ENCODE measurements around the gene FAM168A. TPM values are rescaled to one million over a fixed set of nuclear protein-coding genes. Genes with fewer than 3 reads are reported as not detected.

Gene FAM168A
- total RNA-seq, 1 donor from 2014 or later, result 22.6 TPM

DNA sequence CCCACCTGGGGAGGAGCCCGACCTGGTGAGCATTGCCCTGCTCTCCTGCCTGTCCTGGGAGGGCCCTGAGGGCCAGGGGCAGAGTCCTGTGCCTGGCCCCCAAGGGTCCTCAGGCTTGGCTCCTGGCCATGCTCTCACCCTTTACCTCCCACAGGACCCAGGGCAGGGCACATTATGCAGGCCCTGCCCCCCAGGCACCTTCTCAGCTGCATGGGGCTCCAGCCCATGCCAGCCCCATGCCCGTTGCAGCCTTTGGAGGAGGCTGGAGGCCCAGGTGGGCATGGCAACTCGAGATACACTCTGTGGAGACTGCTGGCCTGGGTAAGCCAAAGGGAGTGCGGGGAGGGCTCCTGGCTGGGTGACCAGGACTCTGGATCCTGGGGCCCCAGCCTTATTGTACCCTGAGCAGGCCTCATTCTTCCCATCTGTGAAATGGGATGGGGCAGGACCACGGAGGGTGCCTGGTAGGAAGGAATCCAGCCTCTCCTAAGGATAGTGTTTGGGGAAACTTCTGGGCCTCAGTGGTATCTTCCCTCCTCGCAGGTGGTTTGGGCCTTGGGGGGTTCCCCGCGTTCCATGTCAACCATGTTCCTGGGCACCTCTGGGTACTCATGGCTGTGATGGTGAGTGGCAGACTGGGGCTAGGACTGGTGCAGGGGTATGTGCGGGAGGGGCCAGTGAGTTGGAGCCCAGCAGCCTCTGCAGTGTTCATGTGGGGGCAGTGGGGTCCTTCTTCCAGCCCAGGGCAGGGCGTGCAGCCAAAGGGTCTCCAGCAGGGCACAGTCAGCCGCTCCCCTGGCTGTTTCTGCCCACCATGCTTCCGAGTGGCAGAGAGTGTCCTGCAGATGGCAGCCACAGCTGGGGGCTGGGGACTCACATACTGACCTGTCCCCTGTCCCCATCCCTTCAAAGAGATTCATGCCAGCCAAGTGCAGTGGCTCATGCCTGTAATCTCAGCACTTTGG lies 207.0 kb downstream of the FAM168A start:
- DNase-seq (ENCODE audit: low spot score), result no peak

DNA sequence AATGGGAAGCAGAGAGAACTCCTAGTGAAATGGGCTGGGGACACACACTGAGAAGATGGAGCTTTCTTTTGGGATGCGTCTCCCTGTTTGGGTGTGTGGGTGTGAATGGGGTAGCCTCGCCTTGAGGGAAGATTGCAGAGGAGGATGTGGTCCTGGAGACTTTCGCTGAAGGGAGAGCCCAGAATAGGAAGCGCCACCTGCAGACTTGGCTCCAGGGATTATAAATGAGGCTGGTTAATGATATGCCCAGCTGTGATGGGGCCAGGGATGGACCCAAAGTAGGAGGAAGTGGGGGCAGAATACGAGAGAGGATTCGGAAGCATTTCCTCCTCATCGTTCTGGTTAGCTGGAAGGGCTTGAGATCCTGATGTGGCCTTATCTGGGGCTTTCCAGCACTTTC lies 208.0 kb downstream of the FAM168A start:
- no peak for DNase-seq (ENCODE audit: low spot score)

DNA sequence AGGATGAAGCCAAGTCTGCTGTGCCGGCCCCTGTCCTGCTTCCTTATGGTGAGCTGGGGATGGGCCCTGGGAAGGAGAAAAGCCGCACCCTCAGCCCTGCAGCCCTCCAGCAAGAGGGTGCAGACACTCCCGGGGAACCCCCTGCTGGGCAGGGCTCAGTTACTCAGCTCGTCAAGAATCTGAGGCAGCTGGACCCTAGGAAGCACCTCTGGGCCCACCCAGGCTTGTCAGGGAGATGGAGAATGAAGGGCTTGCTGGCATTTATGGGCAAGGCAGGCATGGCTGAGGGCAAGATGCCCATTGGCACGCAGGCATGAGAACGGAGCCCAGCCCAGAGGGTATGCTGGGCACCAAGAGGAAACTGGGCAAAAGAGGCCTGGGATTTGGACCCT lies 208.8 kb downstream of the FAM168A start:
- no peak for DNase-seq (ENCODE audit: low spot score)

DNA sequence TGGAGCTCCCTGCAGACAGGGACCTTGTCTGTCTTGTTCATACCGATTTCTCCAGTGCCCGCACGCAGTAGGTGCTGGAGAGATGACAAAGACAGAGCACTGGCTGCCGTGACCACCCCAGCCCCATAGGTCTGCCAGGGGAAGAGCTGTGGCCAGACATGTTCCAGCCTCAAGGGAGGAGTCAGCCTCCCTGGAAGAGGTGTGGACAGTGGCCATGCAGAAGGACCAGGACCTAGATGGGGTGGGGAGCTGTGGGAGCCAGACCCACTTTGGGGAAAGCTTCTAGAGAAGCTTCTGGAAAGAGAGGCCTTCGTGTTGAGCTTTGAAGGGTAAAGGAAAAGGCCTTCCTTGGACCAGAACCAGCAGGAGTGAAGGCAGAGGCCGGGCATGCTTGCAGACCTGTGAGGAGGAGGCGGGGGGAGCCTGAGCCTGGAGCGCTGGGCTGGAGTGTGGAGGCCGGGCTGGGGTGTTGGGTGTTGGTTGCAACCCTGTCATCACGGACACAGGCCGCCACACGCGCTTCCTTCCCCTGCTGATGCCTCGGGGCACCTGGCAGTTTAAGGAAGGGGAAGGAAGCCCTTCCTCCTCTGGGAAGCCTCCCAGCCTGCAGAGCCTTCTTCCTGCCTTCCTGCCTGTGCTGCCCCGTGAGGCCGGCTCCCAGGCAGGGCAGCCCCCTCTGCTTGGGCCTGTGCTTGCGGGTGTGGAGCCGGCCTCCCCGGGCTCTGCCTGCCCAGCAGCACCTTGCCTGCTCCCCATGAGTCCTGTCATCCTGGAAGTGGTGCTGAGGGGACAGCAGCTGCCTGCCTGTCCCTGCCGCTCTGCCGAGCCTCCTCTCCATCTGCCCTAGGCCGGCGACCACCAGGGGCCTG lies 209.4 kb downstream of the FAM168A start:
- DNase-seq (ENCODE audit: low spot score), result peak; percentile 61

DNA sequence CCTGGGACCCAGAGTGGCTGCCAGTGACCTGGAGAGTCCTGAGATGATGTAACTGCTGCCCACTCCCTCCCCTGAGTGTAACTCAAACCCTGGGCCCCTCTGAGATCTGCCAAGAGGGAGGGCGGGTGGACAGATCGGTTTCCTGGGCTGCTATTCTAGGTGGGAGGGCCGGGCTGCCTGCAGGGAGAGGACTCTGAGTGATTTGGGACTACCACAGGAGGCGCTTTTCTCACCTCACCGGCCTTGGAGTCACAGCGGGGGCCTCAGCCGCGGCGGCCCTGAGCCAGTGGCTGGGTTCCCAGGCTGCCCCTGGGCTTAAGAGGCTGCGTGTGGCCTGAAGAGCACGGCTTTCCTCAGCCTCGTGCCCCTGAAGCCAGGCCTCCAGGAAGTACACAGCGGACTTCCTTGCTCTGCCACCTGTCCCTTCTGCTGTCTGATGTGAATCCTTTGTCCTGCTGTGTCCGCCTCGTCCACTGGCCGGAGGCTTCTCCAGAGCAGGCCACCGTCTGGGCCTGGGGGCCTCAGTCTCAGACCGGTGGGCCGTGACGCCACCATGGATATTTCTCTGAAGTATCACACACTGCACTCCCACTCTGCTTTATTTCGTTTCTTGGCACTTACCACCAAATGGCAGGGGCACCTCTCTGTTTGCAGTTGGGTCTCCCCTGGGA lies 210.2 kb downstream of the FAM168A start:
- peak; percentile 61 for DNase-seq (ENCODE audit: low spot score)

DNA sequence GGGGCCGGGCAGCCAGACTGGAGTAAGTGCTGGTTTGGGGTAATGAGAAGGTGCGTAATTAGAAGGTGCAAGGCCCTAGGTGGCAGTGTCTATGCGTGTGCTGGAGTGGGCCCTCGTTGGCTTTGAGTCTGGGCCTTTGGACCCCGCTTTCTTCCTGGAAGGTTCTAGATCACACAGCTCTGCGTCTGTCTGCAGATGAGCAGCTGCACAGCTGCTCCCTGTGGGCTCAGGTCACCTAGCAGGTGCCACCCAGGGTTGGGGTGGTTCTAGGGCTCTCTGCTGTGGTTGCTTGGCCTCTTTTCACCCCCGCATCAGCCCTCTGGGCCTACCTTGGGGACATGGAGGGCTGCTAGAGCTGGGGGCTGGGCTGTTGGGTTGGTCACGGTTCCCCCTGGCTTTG lies 211.4 kb downstream of the FAM168A start:
- no peak for DNase-seq (ENCODE audit: low spot score)

DNA sequence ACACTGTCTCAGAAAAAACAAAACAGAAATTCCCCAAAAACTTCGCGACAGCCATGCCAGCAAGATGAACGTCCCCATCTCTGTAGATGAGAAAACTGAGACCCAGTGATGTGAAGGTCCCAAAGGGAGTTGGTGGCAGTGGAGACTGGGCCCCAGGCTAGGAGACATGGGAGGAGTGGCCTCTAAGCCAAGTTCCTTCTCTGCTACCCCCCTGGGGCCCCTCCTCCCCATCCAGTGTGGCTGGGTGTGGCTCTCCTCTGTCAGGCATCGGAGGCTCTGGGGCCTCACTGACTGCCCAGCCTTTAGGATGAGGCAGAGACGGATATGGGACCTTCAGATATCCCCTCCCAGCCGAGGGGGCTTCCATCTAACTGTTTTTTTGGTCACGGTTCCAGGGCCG lies 211.9 kb downstream of the FAM168A start:
- peak; percentile 69 for DNase-seq (ENCODE audit: low spot score)

DNA sequence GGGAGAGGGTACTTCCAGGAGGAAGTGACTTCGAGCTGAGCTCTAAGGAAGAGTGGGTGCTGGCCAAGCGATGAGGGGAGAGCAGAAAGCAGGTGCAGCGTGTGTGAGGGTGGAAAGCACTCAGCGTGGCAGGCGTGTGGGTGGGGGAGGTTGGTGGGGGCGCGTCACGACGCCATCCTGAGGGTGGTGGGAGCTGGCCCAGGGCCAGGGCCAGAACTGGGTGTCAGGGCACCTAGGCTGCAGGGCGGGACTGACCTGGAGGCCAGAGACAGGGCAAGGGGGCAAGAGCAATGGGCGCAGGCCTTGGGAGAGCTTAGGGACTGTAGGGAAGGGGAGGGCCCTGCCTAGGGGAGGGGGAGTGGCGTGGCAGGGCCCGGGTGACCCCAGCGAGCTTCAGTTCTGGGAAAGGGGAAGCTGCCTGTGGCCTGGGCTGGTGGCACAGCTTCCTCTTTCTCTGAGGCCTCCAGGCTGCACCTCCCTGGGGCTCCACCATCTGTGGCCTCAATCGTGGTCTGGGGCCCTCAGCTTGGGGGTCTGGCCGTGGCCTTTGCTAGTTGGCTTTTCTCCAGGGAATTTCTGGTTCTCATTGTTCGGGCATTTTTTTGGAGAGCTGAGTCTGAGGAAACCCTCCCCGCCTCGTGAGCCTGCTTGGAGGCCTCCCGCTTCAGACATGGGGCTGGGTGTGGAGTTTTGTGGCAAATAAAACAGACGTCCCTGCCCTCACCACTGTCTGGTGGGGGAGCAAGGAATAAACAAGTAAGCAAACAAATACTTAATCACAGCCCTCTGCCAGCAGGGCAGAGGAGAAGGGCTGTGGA lies 212.8 kb downstream of the FAM168A start:
- peak; percentile 67 for DNase-seq (ENCODE audit: low spot score)

DNA sequence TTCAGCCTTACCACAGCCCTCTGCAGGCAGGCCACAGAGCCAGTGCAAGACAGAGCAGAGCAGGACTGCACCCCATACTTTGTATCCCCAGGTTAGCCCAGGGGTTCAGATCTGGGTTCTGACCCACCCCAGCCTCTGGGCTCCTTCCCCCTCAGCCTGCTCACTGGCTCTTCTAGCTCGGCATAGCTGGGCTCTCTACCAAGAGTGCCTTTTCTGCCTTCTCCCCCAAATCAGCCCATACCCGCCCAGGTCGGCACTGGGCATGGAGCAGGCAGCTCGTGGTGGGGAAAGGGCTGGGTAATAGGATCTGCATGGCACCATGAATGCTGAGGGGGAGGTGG lies 213.4 kb downstream of the FAM168A start:
- no peak for DNase-seq (ENCODE audit: low spot score)

DNA sequence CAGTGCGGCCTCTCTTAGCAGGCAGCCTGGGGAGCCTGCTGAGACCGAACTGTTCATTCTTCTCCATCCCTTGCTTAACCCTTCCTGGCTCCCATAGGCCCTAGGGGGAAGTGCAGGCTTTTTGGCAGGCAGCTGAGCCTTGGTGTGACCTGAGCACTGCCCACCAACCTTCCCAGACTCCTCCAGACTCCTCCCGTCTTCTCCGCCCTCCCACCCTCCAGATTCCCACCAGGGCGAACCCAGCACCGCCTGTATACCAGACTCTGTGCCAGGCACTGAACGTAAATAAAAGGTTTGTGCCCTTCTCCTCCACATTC lies 213.8 kb downstream of the FAM168A start:
- no peak for DNase-seq (ENCODE audit: low spot score)

DNA sequence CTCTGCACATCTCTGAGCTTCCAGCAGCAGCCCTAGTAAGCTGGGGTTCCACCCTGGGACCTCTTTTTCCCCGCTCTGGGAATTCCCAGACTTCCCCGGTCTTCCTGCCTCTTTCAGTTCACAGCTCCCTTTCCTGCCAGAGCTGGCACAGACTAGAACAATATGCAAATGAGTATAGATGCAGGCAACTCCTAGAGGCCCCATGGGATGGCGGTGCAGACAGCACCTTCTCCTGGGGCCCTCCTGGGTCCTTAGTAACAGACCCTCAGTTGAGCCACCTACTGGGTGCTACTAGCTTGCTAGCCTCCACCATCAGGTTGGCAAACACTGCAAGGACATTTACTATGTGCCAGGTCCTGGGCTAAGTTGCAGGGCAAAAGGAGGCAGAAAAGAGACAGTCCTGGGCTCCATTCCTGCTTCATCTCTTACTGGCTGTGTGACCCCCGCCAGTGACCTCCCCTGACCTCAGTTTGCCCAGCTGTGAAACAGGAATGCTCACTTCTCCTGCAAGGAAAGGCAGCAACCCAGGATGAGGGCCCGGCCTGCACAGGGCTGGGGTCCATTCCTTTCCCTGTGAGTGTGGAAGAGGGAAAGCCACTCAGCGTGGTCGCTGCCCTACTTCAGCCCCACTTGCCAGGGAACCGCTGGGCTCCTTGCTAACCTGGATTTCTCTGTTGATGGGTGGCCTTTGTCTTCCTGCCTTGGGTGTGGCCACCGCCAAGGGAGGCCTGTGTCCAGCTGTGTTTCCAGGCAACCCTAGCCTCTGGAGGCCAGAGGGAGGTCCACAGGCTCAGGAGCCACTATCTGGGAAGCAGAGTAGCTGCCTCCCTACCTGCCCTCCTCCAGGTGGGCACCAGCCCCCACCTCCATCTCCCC lies 214.4 kb downstream of the FAM168A start:
- peak; percentile 39 for DNase-seq (ENCODE audit: low spot score)

DNA sequence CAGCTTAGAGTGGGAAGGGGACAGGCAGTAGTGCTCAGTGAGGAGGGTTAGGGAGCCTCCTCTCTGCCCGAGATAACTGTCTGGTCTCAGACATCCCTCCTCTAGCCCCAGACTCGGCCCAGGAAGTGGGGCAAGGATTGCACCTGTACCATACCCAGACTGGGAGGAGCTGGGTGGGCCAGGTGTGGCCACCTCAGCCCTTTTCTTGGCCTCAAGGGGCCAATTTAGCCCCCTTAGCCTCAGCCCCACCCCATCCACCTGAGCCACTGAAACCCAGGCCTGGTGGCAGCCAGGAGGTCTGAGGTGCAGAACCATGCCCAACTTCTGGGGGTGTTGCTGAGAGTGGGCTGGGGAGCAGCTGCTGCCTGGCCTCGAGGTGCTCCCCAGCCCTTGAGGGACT lies 215.2 kb downstream of the FAM168A start:
- no peak for DNase-seq (ENCODE audit: low spot score)

DNA sequence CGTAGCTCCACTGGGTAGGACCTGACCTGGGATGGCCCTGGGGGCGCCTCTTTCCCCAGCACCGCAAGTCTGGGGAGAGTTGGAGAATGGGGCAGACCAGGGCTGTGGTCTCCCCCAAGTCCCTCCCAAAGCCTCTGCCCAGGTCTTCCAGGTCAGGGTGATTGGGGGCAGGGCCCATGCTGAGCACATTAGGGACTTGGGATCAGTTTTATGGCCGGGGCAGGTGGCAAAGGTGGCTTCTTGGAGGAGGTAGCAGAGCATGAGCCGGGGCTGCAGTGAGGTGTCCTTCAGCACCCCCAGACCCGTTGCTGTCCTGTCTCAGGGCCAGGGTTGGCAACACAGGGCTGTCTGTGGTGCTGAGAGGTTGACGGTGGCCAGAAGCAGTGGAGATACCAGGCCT lies 215.7 kb downstream of the FAM168A start:
- no peak for DNase-seq (ENCODE audit: low spot score)

DNA sequence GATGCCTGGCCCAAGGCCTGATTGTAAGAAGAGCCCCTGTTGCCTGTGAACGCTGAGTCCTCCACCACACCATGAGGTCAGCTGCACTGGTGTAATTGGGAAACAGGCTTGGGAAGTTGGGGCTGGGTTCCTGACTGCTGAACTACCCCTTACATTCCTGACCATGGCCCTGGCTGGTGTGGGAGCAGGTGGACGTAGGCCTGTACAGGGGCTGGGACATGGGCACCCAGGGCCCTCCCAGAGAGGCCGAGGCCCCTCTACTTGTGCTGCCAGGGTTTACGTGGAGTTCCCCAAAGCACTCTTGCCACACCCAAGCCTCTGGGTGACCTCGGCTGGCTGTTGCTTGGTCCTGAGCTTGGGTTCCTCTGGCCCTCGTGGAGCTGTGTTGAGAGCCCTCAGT lies 216.3 kb downstream of the FAM168A start:
- no peak for DNase-seq (ENCODE audit: low spot score)

DNA sequence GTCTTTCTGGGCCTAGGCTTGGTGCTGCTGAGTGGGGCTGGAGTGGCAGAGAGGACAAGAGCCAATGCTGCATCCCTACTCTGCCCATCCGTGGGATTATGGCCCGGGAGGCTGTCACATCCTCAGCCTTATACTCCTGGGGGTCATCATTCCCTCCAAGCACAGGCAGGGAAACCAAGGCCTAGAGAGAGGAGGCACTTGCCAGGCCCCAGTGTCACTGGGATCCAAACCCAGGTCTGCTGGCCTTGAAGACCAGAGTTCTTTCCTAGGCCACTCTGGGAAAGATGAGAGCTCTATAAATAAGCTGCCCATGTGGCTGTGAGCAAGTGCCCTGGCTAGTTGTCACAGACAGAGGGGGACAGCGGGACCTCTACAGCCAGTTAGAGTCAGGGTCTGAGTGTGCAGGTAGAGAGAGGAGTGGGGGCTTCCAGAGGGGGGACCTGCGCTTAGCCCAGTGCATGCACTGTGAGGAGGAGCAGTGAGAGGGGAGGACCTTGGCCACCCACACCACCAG lies 217.0 kb downstream of the FAM168A start:
- DNase-seq (ENCODE audit: low spot score), result no peak

DNA sequence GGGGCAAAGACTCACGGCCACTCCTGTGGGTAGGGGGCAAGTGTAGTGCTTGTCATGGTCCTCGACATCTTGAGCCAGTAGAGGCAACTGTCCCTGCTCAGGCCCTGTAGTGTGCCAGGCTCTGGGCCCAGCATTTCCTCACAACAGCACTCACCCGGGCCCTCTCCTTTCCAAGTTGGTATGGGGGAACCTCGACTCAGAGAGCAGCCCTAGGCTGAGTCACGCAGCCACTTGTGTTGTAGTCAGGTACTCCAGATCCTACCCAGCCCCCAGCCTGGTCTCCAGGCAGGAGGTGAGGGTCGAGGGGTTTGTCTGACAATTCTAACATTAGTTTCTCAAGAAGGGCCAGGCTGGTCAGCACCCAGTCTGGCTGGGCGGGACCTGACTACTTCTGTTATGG lies 217.6 kb downstream of the FAM168A start:
- DNase-seq (ENCODE audit: low spot score), result no peak

DNA sequence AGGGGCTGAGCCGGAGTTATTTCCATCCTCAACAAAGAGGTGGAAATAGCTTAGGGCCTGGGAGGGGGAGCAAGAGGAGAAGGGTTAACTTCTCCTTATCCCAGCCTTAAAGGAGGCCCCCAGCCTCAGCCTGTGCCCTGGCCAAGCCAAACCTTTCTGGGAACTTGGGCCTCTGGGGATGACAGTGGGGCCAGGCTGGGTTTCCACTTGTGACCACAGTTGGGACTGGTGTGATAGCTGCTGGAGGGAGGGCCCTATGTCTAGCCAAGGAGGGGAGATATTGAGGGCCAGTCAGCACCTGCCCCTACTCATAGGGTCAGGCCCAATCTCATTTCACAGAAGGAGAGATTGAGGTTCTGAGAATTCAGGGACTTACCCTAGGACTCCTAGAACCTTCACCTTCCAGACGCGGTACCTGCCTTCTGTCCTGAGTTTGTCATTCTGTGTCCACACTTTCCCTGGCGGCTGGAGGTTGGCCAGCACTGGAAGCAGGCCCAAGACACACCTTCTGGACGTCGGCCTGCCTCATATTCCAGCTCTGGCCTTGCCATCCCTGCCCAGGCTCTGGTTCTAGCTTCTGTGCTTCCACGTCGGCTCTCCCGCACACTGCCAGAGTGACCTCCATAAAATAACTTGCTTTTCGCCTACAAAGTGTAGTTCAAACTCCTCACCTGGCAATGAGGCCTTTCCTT lies 218.6 kb downstream of the FAM168A start:
- no peak for DNase-seq (ENCODE audit: low spot score)

DNA sequence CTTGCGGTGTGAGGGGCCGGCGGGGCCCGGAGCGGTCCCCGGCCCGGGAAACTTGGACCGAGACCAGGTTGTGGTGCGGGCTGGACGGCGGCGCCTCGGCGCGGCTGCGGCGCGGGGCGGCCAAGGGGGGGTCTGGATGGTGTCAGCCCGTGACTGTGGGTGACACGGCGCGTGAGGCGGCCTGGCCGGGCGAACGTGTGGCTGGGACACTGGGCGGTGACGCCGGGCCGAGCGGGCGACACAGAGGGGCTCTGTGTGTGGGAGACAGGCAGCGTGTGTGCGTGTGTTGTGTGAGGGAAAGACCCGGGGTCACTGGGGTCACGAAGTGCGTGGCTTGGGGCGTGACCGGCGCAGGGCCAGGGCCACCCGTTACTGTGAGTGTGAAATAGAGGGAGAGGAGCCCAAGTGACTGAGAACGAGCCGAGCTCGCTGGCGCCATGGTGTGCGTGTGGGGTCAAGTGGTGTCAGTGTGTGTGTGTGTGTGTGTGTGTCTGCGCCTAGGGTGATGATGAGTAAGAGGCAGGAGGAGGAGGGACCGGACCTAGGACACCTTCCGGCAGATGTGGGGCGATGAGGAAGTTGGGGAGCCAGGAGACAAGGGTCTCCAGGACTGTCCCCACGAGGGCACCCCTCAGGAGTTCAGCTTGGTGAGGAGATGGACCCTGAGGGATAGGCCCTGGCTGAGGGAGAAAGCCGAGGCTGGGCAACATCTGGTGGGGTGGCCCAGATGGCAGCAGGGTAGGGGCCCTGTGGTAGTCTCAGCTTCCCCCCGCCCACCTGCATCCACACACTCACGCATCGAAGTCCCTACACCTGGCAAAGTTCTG lies 220.9 kb downstream of the FAM168A start:
- peak; percentile 32 for DNase-seq (ENCODE audit: low spot score)
